ENCODE results near the gene IQSEC3.

Gene IQSEC3

DNA sequence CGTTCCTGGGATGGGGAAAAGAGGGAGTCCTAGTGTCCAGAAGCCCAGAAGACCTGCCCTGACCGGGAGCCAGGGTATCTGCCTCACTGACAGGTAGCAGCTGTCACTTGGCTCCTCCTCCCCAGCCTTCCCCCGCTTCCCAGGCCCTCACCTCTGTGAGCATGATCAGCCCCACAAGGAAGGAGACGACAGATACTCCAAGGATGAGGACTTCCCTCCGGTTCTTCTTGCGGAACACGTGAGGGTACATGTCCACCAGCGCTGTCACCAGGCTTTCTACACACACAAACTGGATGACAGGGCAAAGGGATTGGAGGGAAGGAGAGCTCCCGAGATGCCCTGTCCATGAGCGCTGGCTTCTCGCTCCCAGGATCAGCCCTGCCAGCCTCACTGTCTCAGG lies 157.3 kb downstream of the IQSEC3 start:
- DNase-seq = no peak

DNA sequence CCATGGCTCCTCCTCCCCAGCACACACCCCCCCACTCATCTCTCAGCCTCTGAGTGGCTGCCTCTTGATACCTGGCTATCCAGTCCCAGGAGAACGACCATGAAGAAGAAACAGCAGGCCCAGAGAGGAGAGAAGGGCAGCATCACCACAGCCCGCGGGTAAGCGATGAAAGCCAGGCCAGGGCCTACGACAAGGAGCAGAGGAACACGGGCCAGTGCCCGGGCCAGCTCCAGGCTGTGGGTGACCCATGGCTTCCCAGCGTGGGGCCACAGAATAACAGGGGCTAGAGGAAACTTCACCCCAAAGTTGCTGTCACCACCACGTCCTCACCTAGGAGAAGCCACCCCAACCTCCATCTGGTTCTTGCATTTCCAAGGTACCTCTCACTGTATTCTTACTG lies 157.8 kb downstream of the IQSEC3 start:
- no peak for DNase-seq

DNA sequence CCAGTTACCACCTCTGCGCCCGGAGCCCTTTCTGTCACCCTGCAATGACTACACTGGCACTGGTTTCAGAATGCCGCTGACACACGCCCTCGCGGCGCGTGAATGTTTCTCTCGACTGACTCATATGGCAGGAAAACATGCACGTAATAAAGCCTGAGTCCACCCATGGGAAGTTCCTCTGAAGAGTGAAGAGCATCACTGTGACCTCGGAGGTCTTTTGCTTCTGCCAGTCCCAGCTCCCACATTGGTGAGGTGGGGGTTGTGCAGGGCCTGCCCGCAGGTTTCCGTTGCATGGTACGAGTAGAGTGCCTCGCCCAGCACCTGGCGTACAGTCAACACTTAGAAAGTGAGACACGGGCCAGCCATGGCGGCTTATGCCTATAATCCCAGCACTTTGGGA lies 158.4 kb downstream of the IQSEC3 start:
- DNase-seq = no peak

DNA sequence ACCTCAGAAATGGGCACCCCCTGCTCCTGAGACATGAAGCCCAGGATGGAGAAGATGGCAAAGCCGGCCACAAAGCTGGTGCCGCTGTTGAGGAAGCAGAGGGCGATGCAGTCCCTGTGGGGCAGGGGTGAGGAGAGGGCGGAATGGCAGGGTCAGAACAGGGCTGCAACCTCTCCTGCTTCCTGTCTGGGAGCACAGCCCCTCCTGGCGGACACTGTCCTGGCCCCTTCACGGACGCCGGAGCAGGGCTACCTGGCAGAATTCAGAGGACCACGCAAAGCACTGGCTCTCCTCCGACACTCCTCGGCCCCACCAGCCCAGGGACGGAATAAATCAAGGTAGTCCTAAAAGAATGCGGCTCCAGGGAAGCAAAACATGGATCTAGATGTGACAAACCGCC lies 159.8 kb downstream of the IQSEC3 start:
- no peak for DNase-seq

DNA sequence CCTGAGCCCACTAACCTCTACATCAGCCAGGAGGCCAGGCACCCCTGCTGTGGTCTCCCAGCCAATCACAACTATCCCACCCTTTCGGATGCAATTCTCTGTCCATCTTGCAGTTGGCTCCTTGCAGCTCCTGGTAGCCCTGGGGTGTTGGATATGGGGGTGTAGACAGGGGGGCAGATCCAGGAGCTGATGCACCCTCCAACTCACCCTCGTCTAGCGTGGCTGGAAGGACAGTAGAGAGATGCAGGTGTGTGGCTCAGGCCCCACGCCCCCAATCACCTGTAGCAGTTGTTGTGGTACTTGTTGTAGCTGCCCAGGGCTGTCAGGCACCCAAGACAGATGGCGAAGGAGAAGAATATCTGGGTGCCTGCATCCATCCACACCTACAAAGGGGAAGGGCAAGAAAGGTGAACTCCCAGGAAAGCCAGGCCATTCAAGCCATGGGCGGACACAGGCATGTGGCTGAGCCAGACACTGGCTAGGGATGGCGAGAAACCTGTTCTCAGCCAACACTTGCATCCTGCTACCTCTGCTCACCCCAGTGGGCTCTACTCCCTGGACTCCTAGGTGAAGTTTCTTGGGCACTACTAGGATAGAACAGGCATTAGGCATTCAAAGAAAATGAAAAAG lies 160.8 kb downstream of the IQSEC3 start:
- no peak for DNase-seq

Data from KG1 (cell line).